ENCODE results near the gene MCUR1. TPM values are rescaled to one million over a fixed set of nuclear protein-coding genes. Genes with fewer than 3 reads are reported as not detected.
"Not testable (repeated sequence)": the region's sequence is repeated elsewhere in the genome, so short reads cannot be mapped to it uniquely, and the experiment has no call there.

MCUR1 gene
- polyA plus RNA-seq, 3 donors = 2.4 to 7.8 (median 5.2) TPM

DNA sequence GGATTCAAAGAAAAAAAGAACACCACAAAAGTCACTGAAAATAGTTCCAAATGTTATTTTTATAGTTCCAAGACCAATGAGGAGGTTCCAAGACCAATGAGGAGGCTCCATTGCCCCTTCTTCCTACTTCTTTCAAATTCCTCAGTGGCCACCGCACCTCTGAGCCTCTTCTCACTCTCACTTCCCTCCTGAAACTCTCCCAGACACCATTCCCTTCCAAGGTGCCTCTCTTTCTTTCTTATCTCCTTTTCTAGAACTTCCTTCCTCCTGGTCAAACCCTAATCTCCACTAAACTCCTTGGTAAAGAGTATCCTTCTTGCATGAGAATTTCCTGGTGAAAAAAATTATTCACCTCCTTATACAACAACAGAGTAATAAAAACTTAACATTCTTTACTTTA is 20.4 kb upstream of the MCUR1 start:
- no peak overlapping the region for H3K27ac Mint-ChIP-seq
- Histone ChIP-seq H2AFZ (ENCODE audit: insufficient read depth, low read depth, low read length, poor library complexity, severe bottlenecking) (no peak overlapping the region), H3K9ac (ENCODE audit: insufficient read depth, low read length, poor library complexity, severe bottlenecking) (no peak overlapping the region), H3K36me3 (replicated peaks in 1 of 2; ENCODE audit: control insufficient read depth in 1 of 2, insufficient read depth in 2 of 2, low read length in 2 of 2) (no peaks in the 10 kb centered on the region), H3K4me2 (replicated peaks; ENCODE audit: extremely low read depth, low read length, poor library complexity, severe bottlenecking) (no peak overlapping the region), H3K9me3 (replicated peaks in 1 of 2; ENCODE audit: control insufficient read depth in 1 of 2, insufficient read depth in 1 of 2, low read length in 2 of 2) (peaks cover 0 to 6% of the 10 kb centered on the region in 2 donors), H4K20me1 (ENCODE audit: insufficient read depth, low read length) (no peaks in the 10 kb centered on the region), H3K27me3 (ENCODE audit: control insufficient read depth in 2 of 2, insufficient read depth in 2 of 2, low read length in 2 of 2) (no peaks in the 10 kb centered on the region), H3K27ac (ENCODE audit: low read depth in 1 of 2, low read length in 2 of 2) (no peak overlapping the region), H3K4me3 (replicated peaks in 1 of 3; ENCODE audit: low read depth in 2 of 3, low read length in 3 of 3) (no peak overlapping the region), H3K4me1 (ENCODE audit: control insufficient read depth in 1 of 2, insufficient read depth in 2 of 2, low read length in 2 of 2) (no peaks in the 10 kb centered on the region), H3K79me2 (ENCODE audit: insufficient read depth, low read length) (no peaks in the 10 kb centered on the region)
- 0% methylated on average over 1 of the region's 1 CpG for WGBS (ENCODE audit: insufficient coverage)
- no peaks in the 10 kb centered on the region for H3K36me3 Mint-ChIP-seq
- peaks cover 1 to 7% (median 3%) of the 10 kb centered on the region in 7 donors for H3K9me3 Mint-ChIP-seq
- DNase-seq = no peak
- intact Hi-C loops (cut with micrococcal nuclease) = no loop called here
- peak overlapping the region in 1 of 2 donors; percentile 11 for H3K4me3 Mint-ChIP-seq
- peaks cover 4% of the 10 kb centered on the region for H3K4me1 Mint-ChIP-seq
- H3K27me3 Mint-ChIP-seq (ENCODE audit: low read depth in 3 of 3) = peaks cover 0 to 5% (median 0%) of the 10 kb centered on the region in 3 donors
- TF ChIP-seq, protein P1, sequence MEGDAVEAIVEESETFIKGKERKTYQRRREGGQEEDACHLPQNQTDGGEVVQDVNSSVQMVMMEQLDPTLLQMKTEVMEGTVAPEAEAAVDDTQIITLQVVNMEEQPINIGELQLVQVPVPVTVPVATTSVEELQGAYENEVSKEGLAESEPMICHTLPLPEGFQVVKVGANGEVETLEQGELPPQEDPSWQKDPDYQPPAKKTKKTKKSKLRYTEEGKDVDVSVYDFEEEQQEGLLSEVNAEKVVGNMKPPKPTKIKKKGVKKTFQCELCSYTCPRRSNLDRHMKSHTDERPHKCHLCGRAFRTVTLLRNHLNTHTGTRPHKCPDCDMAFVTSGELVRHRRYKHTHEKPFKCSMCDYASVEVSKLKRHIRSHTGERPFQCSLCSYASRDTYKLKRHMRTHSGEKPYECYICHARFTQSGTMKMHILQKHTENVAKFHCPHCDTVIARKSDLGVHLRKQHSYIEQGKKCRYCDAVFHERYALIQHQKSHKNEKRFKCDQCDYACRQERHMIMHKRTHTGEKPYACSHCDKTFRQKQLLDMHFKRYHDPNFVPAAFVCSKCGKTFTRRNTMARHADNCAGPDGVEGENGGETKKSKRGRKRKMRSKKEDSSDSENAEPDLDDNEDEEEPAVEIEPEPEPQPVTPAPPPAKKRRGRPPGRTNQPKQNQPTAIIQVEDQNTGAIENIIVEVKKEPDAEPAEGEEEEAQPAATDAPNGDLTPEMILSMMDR (IDR thresholded peaks at IDR 0.05) = no peak

GRCh38 chr6:13834018-13834417 is 19.7 kb upstream of the MCUR1 start:
- H3K36me3 Mint-ChIP-seq; H3K4me1 ChIP-seq (ENCODE audit: control insufficient read depth in 1 of 2, insufficient read depth in 2 of 2, low read length in 2 of 2); H3K9ac ChIP-seq (ENCODE audit: insufficient read depth, low read length, poor library complexity, severe bottlenecking); intact Hi-C loops (cut with micrococcal nuclease); H3K27ac ChIP-seq (ENCODE audit: low read depth in 1 of 2, low read length in 2 of 2); DNase-seq; H3K9me3 ChIP-seq (replicated peaks in 1 of 2; ENCODE audit: control insufficient read depth in 1 of 2, insufficient read depth in 1 of 2, low read length in 2 of 2); H3K27ac Mint-ChIP-seq; H3K4me3 Mint-ChIP-seq; H3K79me2 ChIP-seq (ENCODE audit: insufficient read depth, low read length); H4K20me1 ChIP-seq (ENCODE audit: insufficient read depth, low read length); H3K27me3 Mint-ChIP-seq (ENCODE audit: low read depth in 3 of 3); H3K36me3 ChIP-seq (replicated peaks in 1 of 2; ENCODE audit: control insufficient read depth in 1 of 2, insufficient read depth in 2 of 2, low read length in 2 of 2); H3K4me3 ChIP-seq (replicated peaks in 1 of 3; ENCODE audit: low read depth in 2 of 3, low read length in 3 of 3); H2AFZ ChIP-seq (ENCODE audit: insufficient read depth, low read depth, low read length, poor library complexity, severe bottlenecking); H3K4me1 Mint-ChIP-seq; H3K27me3 ChIP-seq (ENCODE audit: control insufficient read depth in 2 of 2, insufficient read depth in 2 of 2, low read length in 2 of 2); H3K4me2 ChIP-seq (replicated peaks; ENCODE audit: extremely low read depth, low read length, poor library complexity, severe bottlenecking): not testable (repeated sequence)
- no CpG with 5 or more reads among the region's 5 CpGs for WGBS (ENCODE audit: insufficient coverage)
- H3K9me3 Mint-ChIP-seq = peaks cover 3 to 10% (median 5%) of the 10 kb centered on the region in 7 donors

All from CD14-positive monocyte (primary cell).